ENCODE results near the gene ZDHHC11B. TPM values are rescaled to one million over a fixed set of nuclear protein-coding genes. Genes with fewer than 3 reads are reported as not detected.
"Not testable (repeated sequence)": the region's sequence is repeated elsewhere in the genome, so short reads cannot be mapped to it uniquely, and the experiment has no call there.

ZDHHC11B gene
- total RNA-seq, 2 experiments from 2014 or later: 14.8 to 15.1 TPM

GRCh38 chr5:684751-685216 is 99.7 kb downstream of the ZDHHC11B start:
- H3K4me1 Mint-ChIP-seq (ENCODE audit: low read depth): no peaks in the 10 kb centered on the region
- intact Hi-C loops (cut with DNase I, micrococcal nuclease): loop anchor here in 1 of 2 experiments (5.0 kb wide), 1 partner anchor 93 kb away; no protein-coding TSS in a partner anchor
- Histone ChIP-seq H3K9me3 (ENCODE audit: control insufficient read depth in 1 of 2, insufficient read depth in 1 of 2, low read length in 2 of 2) (no peaks in the 10 kb centered on the region), H3K36me3 (ENCODE audit: insufficient read depth, low read length) (no peaks in the 10 kb centered on the region), H3K4me3 (ENCODE audit: low read length) (no peak overlapping the region), H3K4me1 (ENCODE audit: insufficient read depth, low read length) (no peaks in the 10 kb centered on the region), H3K27ac (ENCODE audit: low read depth in 1 of 2, low read length in 2 of 2) (no peak overlapping the region), H3K27me3 (ENCODE audit: control insufficient read depth in 1 of 2, insufficient read depth in 2 of 2, low read length in 2 of 2) (no peaks in the 10 kb centered on the region)
- ATAC-seq (ENCODE audit: poor library complexity): no peak
- DNase-seq: peak in 2 of 14 experiments; percentile 19 to 22
- TF ChIP-seq CTCF (IDR thresholded peaks at IDR 0.05): no peak
- H3K27me3 Mint-ChIP-seq: peaks cover 5% of the 10 kb centered on the region
- ChIA-PET CTCF (no interaction called here), POLR2A (no interaction called here)
- no peak overlapping the region for H3K27ac Mint-ChIP-seq
- H3K36me3 Mint-ChIP-seq (ENCODE audit: low read depth): no peaks in the 10 kb centered on the region
- no peak overlapping the region for H3K4me3 Mint-ChIP-seq
- no peaks in the 10 kb centered on the region for H3K9me3 Mint-ChIP-seq

GRCh38 chr5:683551-684481 is 100.7 kb downstream of the ZDHHC11B start:
- Histone ChIP-seq H3K4me3 (ENCODE audit: low read length) (no peak overlapping the region), H3K9me3 (ENCODE audit: control insufficient read depth in 1 of 2, insufficient read depth in 1 of 2, low read length in 2 of 2) (no peaks in the 10 kb centered on the region), H3K36me3 (ENCODE audit: insufficient read depth, low read length) (no peaks in the 10 kb centered on the region), H3K27ac (ENCODE audit: low read depth in 1 of 2, low read length in 2 of 2) (no peak overlapping the region), H3K4me1 (ENCODE audit: insufficient read depth, low read length) (no peaks in the 10 kb centered on the region), H3K27me3 (ENCODE audit: control insufficient read depth in 1 of 2, insufficient read depth in 2 of 2, low read length in 2 of 2) (no peaks in the 10 kb centered on the region)
- Mint-ChIP-seq H3K27me3 (peaks cover 5% of the 10 kb centered on the region), H3K27ac (no peak overlapping the region), H3K4me3 (no peak overlapping the region), H3K36me3 (ENCODE audit: low read depth) (no peaks in the 10 kb centered on the region), H3K9me3 (no peaks in the 10 kb centered on the region), H3K4me1 (ENCODE audit: low read depth) (no peaks in the 10 kb centered on the region)
- DNase-seq (peak in 2 of 14 experiments; percentile 18 to 24), ATAC-seq (ENCODE audit: poor library complexity) (no peak)
- TF ChIP-seq CTCF (IDR thresholded peaks at IDR 0.05): no peak
- CTCF ChIA-PET: no interaction called here
- intact Hi-C loops (cut with DNase I, micrococcal nuclease): loop anchor here (2.0 to 5.0 kb wide), 2 partner anchors 91 to 93 kb away; no protein-coding TSS in a partner anchor
- POLR2A ChIA-PET: no interaction called here

- H3K4me1 ChIP-seq (ENCODE audit: insufficient read depth, low read length); H3K4me3 Mint-ChIP-seq; H3K27me3 Mint-ChIP-seq; H3K9me3 ChIP-seq (ENCODE audit: control insufficient read depth in 1 of 2, insufficient read depth in 1 of 2, low read length in 2 of 2); ATAC-seq (ENCODE audit: poor library complexity); H3K27ac Mint-ChIP-seq; H3K4me3 ChIP-seq (ENCODE audit: low read length); H3K36me3 ChIP-seq (ENCODE audit: insufficient read depth, low read length); H3K36me3 Mint-ChIP-seq (ENCODE audit: low read depth); H3K4me1 Mint-ChIP-seq (ENCODE audit: low read depth); H3K9me3 Mint-ChIP-seq; H3K27ac ChIP-seq (ENCODE audit: low read depth in 1 of 2, low read length in 2 of 2); H3K27me3 ChIP-seq (ENCODE audit: control insufficient read depth in 1 of 2, insufficient read depth in 2 of 2, low read length in 2 of 2); CTCF ChIA-PET; POLR2A ChIA-PET: not testable (repeated sequence)
- peak in 2 of 14 experiments; percentile 6 to 21 for DNase-seq
- intact Hi-C loops (cut with DNase I, micrococcal nuclease): loop anchor here (2.0 to 5.0 kb wide), 2 partner anchors 92 to 94 kb away; no protein-coding TSS in a partner anchor
Measured at GRCh38 chr5:682651-683358, 101.7 kb downstream of the ZDHHC11B start.

- intact Hi-C loops (cut with DNase I, micrococcal nuclease): loop anchor here (2.0 to 5.0 kb wide), 2 partner anchors 93 to 95 kb away; no protein-coding TSS in a partner anchor
- H3K9me3 Mint-ChIP-seq; ATAC-seq (ENCODE audit: poor library complexity); H3K4me1 ChIP-seq (ENCODE audit: insufficient read depth, low read length); H3K4me1 Mint-ChIP-seq (ENCODE audit: low read depth); POLR2A ChIA-PET; H3K36me3 ChIP-seq (ENCODE audit: insufficient read depth, low read length); H3K36me3 Mint-ChIP-seq (ENCODE audit: low read depth); H3K9me3 ChIP-seq (ENCODE audit: control insufficient read depth in 1 of 2, insufficient read depth in 1 of 2, low read length in 2 of 2); H3K27ac Mint-ChIP-seq; H3K4me3 Mint-ChIP-seq; H3K27me3 ChIP-seq (ENCODE audit: control insufficient read depth in 1 of 2, insufficient read depth in 2 of 2, low read length in 2 of 2); CTCF ChIA-PET; H3K27me3 Mint-ChIP-seq; H3K4me3 ChIP-seq (ENCODE audit: low read length); H3K27ac ChIP-seq (ENCODE audit: low read depth in 1 of 2, low read length in 2 of 2): not testable (repeated sequence)
- peak in 1 of 14 experiments; percentile 4 for DNase-seq
Measured at GRCh38 chr5:682216-682615, 102.3 kb downstream of the ZDHHC11B start.

- H3K9me3 Mint-ChIP-seq; H3K36me3 ChIP-seq (ENCODE audit: insufficient read depth, low read length); H3K27me3 ChIP-seq (ENCODE audit: control insufficient read depth in 1 of 2, insufficient read depth in 2 of 2, low read length in 2 of 2); H3K27me3 Mint-ChIP-seq; H3K4me3 ChIP-seq (ENCODE audit: low read length); POLR2A ChIA-PET; H3K4me1 Mint-ChIP-seq (ENCODE audit: low read depth); H3K9me3 ChIP-seq (ENCODE audit: control insufficient read depth in 1 of 2, insufficient read depth in 1 of 2, low read length in 2 of 2); H3K4me3 Mint-ChIP-seq; H3K36me3 Mint-ChIP-seq (ENCODE audit: low read depth); H3K4me1 ChIP-seq (ENCODE audit: insufficient read depth, low read length); H3K27ac ChIP-seq (ENCODE audit: low read depth in 1 of 2, low read length in 2 of 2); CTCF ChIA-PET; ATAC-seq (ENCODE audit: poor library complexity); H3K27ac Mint-ChIP-seq: not testable (repeated sequence)
- peak in 2 of 14 experiments; percentile 9 to 27 for DNase-seq
- intact Hi-C loops (cut with DNase I, micrococcal nuclease): loop anchor here (2.0 to 5.0 kb wide), 2 partner anchors 93 to 96 kb away; no protein-coding TSS in a partner anchor
Measured at GRCh38 chr5:681317-682191, 103.0 kb downstream of the ZDHHC11B start.
